Tibial nerve (tissue), 3 donors: Measurements from ENCODE around the gene FLT4.

Experiments
- CTCF ChIP-seq, 5 experiments: fragments of 200-600 bp in 3 of 5; fragments of 450-650 bp in 2 of 5; sonication (generic) in 3 of 5; IDR thresholded peaks; one replicate each; pipeline ENCODE4 v1.5.1; 2016 to 2019; ENCODE audit warnings: antibody characterized with exemption in 5 of 5, mild to moderate bottlenecking in 3 of 5, moderate library complexity in 2 of 5
- POLR2A ChIP-seq, 2 donors: fragments of 450-650 bp; IDR thresholded peaks; one replicate each; pipeline ENCODE4 v1.6.1; 2017; ENCODE audit warnings: antibody characterized with exemption in 2 of 2, mild to moderate bottlenecking in 2 of 2, moderate library complexity in 2 of 2

GRCh38 chr5:180609817-180610550, 39.4 kb downstream of the FLT4 start:
- TF ChIP-seq CTCF (IDR thresholded peaks at IDR 0.05) (no peak), POLR2A (IDR thresholded peaks at IDR 0.05) (no peak)
